ENCODE measurements around the gene COL21A1.

DNA sequence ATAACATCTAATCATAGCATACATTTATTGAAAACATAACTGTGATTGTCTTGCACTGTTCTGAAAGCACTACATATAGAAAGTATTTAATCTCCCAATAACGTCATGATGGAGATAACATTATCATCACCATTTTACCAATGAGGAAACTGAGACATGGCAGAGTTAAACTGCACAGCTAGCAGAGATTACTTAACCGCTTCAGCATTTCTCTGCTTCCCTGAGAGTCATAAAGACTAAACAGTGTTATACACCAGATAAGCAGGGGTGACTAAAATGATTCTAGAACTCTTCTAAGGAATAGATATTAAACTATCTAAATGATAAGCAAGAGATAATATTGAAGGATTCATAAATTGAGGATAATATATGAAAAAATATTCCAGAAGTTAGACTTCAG, 188.7 kb downstream of the COL21A1 start:
- TF ChIP-seq, protein P1, sequence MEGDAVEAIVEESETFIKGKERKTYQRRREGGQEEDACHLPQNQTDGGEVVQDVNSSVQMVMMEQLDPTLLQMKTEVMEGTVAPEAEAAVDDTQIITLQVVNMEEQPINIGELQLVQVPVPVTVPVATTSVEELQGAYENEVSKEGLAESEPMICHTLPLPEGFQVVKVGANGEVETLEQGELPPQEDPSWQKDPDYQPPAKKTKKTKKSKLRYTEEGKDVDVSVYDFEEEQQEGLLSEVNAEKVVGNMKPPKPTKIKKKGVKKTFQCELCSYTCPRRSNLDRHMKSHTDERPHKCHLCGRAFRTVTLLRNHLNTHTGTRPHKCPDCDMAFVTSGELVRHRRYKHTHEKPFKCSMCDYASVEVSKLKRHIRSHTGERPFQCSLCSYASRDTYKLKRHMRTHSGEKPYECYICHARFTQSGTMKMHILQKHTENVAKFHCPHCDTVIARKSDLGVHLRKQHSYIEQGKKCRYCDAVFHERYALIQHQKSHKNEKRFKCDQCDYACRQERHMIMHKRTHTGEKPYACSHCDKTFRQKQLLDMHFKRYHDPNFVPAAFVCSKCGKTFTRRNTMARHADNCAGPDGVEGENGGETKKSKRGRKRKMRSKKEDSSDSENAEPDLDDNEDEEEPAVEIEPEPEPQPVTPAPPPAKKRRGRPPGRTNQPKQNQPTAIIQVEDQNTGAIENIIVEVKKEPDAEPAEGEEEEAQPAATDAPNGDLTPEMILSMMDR (IDR thresholded peaks at IDR 0.05), result no peak
- TF ChIP-seq ZFX (IDR thresholded peaks at IDR 0.05; ENCODE audit: borderline replicate concordance), result no peak

All from 22Rv1 (cell line).